HepG2 (cell line): ENCODE results near the gene SOWAHA. TPM values are rescaled to one million over a fixed set of nuclear protein-coding genes. Genes with fewer than 3 reads are reported as not detected.
A peak's percentile ranks its signal among the peaks of the same experiment; 100 is the strongest.

Experiments
- ATAC-seq: fragments of 200-7000 bp; cut with Tn5 transposase; 3 replicates; pipeline ENCODE4 v1.9.1; 2020; ENCODE audit warnings: mild to moderate bottlenecking, moderate library complexity
- BruUV-seq: library from RNA; stranded (reverse); fragments of 400-500 nt; replicated peaks from 2 replicates; lab custom pipeline; 2021; lab: Mats Ljungman, UMichigan
- CTCF ChIA-PET: fragments of 300-600 bp; formaldehyde crosslinking; extraction: SDS; loops from one replicate; lab custom pipeline; 2021; ENCODE audit warnings: low total read pairs, inconsistent platforms, low intra/inter-chr PET ratio; lab: Yijun Ruan, JAX
- POLR2A ChIA-PET: fragments of 350-600 bp; sonication (Branson Sonifier 250); formaldehyde crosslinking; loops from one replicate; lab custom pipeline; 2020; ENCODE audit warnings: antibody characterized with exemption, inconsistent platforms; lab: Yijun Ruan, JAX
- DNase-seq: peaks from one replicate; pipeline ENCODE4 v3.0.0-alpha.2; 2015; ENCODE audit warnings: low spot score
- FAIRE-seq: peaks from 3 replicates; lab custom pipeline; 2011; peaks lifted over from hg19 to GRCh38; lab: Jason Lieb, UNC
- H2AFZ ChIP-seq: one replicate; pipeline ENCODE4 v1.6.1; 2011; ENCODE audit warnings: low read length, inconsistent platforms
- H3K27ac ChIP-seq: fragments of 300-600 bp; 3 replicates; pipeline ENCODE4 v1.8.0; 2011; ENCODE audit warnings: mixed run types, mild to moderate bottlenecking, mixed read lengths, low read length, inconsistent platforms; ENCODE audit not compliant: insufficient read depth; ENCODE audit errors: extremely low read length
- H3K27me3 ChIP-seq, 2 experiments: fragments of 200-600 bp in 1 of 2; 2 replicates in 1 of 2; 3 replicates in 1 of 2; pipeline versions ENCODE4 v1.6.0 to v1.8.0; 2011; ENCODE audit warnings: low read length in 2 of 2, mild to moderate bottlenecking in 2 of 2, moderate library complexity in 2 of 2, inconsistent platforms in 1 of 2; ENCODE audit not compliant: insufficient read depth in 2 of 2, control insufficient read depth in 1 of 2
- H3K36me3 ChIP-seq, 2 experiments: fragments of 200-600 bp in 1 of 2; replicated peaks in 1 of 2; 2 replicates in 1 of 2; 3 replicates in 1 of 2; pipeline versions ENCODE4 v1.5.1 to v1.8.0; 2011; ENCODE audit warnings: low read length in 2 of 2, inconsistent platforms in 1 of 2; ENCODE audit not compliant: insufficient read depth in 2 of 2, control insufficient read depth in 1 of 2
- H3K4me1 ChIP-seq: 2 replicates; pipeline ENCODE4 v1.5.1; 2012; ENCODE audit warnings: low read length, inconsistent platforms; ENCODE audit not compliant: insufficient read depth
- H3K4me2 ChIP-seq: 2 replicates; pipeline ENCODE4 v1.6.0; 2011; ENCODE audit warnings: low read depth, low read length, inconsistent platforms
- H3K4me3 ChIP-seq, 3 experiments: fragments of 200-600 bp in 1 of 3; sonication (generic), shearing (Covaris generic) in 1 of 3; replicated peaks in 1 of 3; 2 replicates each; pipeline ENCODE4 v1.5.1; 2011 to 2016; ENCODE audit warnings: low read length in 3 of 3, inconsistent platforms in 2 of 3, low read depth in 2 of 3, mild to moderate bottlenecking in 2 of 3, control low read depth in 1 of 3, mixed read lengths in 1 of 3; ENCODE audit not compliant: insufficient read depth in 1 of 3
- H3K79me2 ChIP-seq: one replicate; pipeline ENCODE4 v1.6.1; 2011; ENCODE audit warnings: low read length, inconsistent platforms; ENCODE audit not compliant: insufficient read depth
- H3K9ac ChIP-seq: 2 replicates; pipeline ENCODE4 v1.6.0; 2011; ENCODE audit warnings: mild to moderate bottlenecking, low read depth, low read length, inconsistent platforms; ENCODE audit not compliant: insufficient read depth
- H3K9me3 ChIP-seq: 2 replicates; pipeline ENCODE4 v1.5.1; 2012; ENCODE audit warnings: mild to moderate bottlenecking, low read length
- H4K20me1 ChIP-seq: 2 replicates; pipeline ENCODE4 v1.6.0; 2011; ENCODE audit warnings: inconsistent platforms, mild to moderate bottlenecking, low read length, moderate library complexity; ENCODE audit not compliant: insufficient read depth
- ARID4A ChIP-seq: sonication (generic); formaldehyde crosslinking; IDR thresholded peaks from 2 replicates; pipeline ENCODE4 v1.5.0; 2020; ENCODE audit warnings: mild to moderate bottlenecking, missing genetic modification reagents, borderline replicate concordance
- ATF1 ChIP-seq: IDR thresholded peaks from 2 replicates; pipeline ENCODE4 v1.6.1; 2016; ENCODE audit warnings: mild to moderate bottlenecking, control low read depth
- CCDC6 ChIP-seq: sonication (generic); formaldehyde crosslinking; IDR thresholded peaks from 2 replicates; pipeline ENCODE4 v1.8.1; 2022; ENCODE audit warnings: mild to moderate bottlenecking, missing genetic modification reagents, moderate library complexity
- EHMT2 ChIP-seq: fragments of 200-600 bp; sonication (generic); IDR thresholded peaks from 2 replicates; pipeline ENCODE4 v1.7.0; 2017; ENCODE audit warnings: antibody characterized with exemption, low read depth, low read length, borderline replicate concordance
- ERF ChIP-seq: IDR thresholded peaks from 2 replicates; pipeline ENCODE4 v1.6.1; 2018; ENCODE audit warnings: missing biosample characterization, missing genetic modification reagents
- KAT8 ChIP-seq: IDR thresholded peaks from 2 replicates; pipeline ENCODE4 v1.6.1; 2016; ENCODE audit warnings: missing genetic modification reagents, missing compliant biosample characterization
- KDM4B ChIP-seq: sonication (generic); formaldehyde crosslinking; IDR thresholded peaks from 2 replicates; pipeline ENCODE4 v1.4.0; 2020; ENCODE audit warnings: missing genetic modification reagents
- MBNL3 ChIP-seq: fragments of 250-450 bp; sonication (Bioruptor Pico); conservative IDR thresholded peaks from 2 replicates; pipeline ENCODE4 v1.8.0; 2022; ENCODE audit warnings: mild to moderate bottlenecking, inconsistent platforms
- ONECUT2 ChIP-seq: sonication (generic); formaldehyde crosslinking; IDR thresholded peaks from 2 replicates; pipeline ENCODE4 v1.4.0; 2020; ENCODE audit warnings: missing genetic modification reagents
- PHF21A ChIP-seq: sonication (generic); formaldehyde crosslinking; IDR thresholded peaks from 2 replicates; pipeline ENCODE4 v1.5.0; 2020; ENCODE audit warnings: mild to moderate bottlenecking, missing genetic modification reagents
- REPIN1 ChIP-seq: sonication (generic); formaldehyde crosslinking; IDR thresholded peaks from 2 replicates; pipeline ENCODE4 v1.8.0; 2022; ENCODE audit warnings: missing genetic modification reagents, low read depth, mild to moderate bottlenecking, borderline replicate concordance
- ZBTB42 ChIP-seq: sonication (generic); formaldehyde crosslinking; IDR thresholded peaks from 2 replicates; pipeline ENCODE4 v1.5.0; 2020; ENCODE audit warnings: mild to moderate bottlenecking, missing genetic modification reagents
- ZNF383 ChIP-seq: sonication (generic); formaldehyde crosslinking; IDR thresholded peaks from 2 replicates; pipeline ENCODE4 v1.4.0; 2020; ENCODE audit warnings: missing genetic modification reagents, mild to moderate bottlenecking, borderline replicate concordance
- ZSCAN5A ChIP-seq: sonication (generic); formaldehyde crosslinking; IDR thresholded peaks from 2 replicates; pipeline ENCODE4 v1.8.0; 2022; ENCODE audit warnings: mild to moderate bottlenecking, missing genetic modification reagents, borderline replicate concordance
- WGBS: methylation state at CpG from one replicate; pipeline ENCODE4 v1.1.6; 2017; ENCODE audit warnings: low lambda C conversion rate; 5-methylcytosine and 5-hydroxymethylcytosine counted together
- in situ Hi-C: cut with HindIII; loops from 2 replicates; pipeline ENCODE4 v1.10.0; 2017; ENCODE audit warnings: low pct_unique_long_range_greater_than_20kb; ENCODE audit not compliant: extremely low pct_ligation_motif_present
- intact Hi-C: fragments of 100-400 bp; cut with micrococcal nuclease; formaldehyde crosslinking; loops from one replicate; pipeline ENCODE4 v1.10.0; 2022; ENCODE audit not compliant: unreplicated experiment
- polyA plus RNA-seq, 8 experiments: library from polyadenylated mRNA; depleted of rRNA in 3 of 8; stranded (reverse) in 7 of 8; unstranded in 1 of 8; fragments of >200 nt; fragmentation: Illumina TruSeq in 4 of 8; extraction: Trizol in 4 of 8; gene quantifications; 2 replicates each; pipeline versions ENCODE4 v1.2.1 to v1.2.3, GENCODE V29; 2011 to 2016; ENCODE audit warnings: low read depth in 4 of 8, missing spikeins in 1 of 8, mixed read lengths in 1 of 8; ENCODE audit not compliant: insufficient read depth in 1 of 8
- total RNA-seq, 5 experiments: library from RNA; depleted of rRNA; stranded (reverse); fragments of >200 nt; fragmentation: Illumina TruSeq; extraction: Trizol; gene quantifications; 2 replicates each; pipeline ENCODE4 v1.2.3, GENCODE V29; 2016; ENCODE audit warnings: low read depth in 1 of 5

The SOWAHA gene
- total and polyA plus RNA-seq, 2 of the 13 experiments (the other 11 are each of a cell fraction or from before 2014, with no cell fraction given): 0.95 to 1.9 TPM

- TF ChIP-seq ARID4A (CRISPR knock-in tag) (peak; percentile 38; the same call in 1 of the 2 replicates), ERF (CRISPR knock-in tag) (peak; percentile 61), ZNF383 (CRISPR knock-in tag) (no peak)
These were observed 26.6 kb downstream of the SOWAHA start (continued) for GRCh38 chr5:132839426-132840301.

GRCh38 chr5:132840313-132840712 is 27.2 kb downstream of the SOWAHA start:
- H3K4me2 ChIP-seq: peak overlapping the region; percentile 92
- BruUV-seq: no TSS peak
- no peaks in the 10 kb centered on the region for H3K79me2 ChIP-seq
- H3K4me3 ChIP-seq: peak overlapping the region; percentile 11 to 68 (median 48); a peak in 4 of 6 replicates
- H3K36me3 ChIP-seq: no peaks in the 10 kb centered on the region
- 3% methylated on average over 3 of the region's 3 CpGs for WGBS
- H4K20me1 ChIP-seq: no peaks in the 10 kb centered on the region
- intact Hi-C loops: no loop called here
- no peak overlapping the region for H2AFZ ChIP-seq
- peaks cover 81% of the 10 kb centered on the region for H3K4me1 ChIP-seq
- peak overlapping the region; percentile 88 for H3K9ac ChIP-seq
- ChIA-PET POLR2A (interaction anchor here (0.9 to 4.8 kb wide), 11 partner anchors 9 to 212 kb away, joined by 3 to 51 read pairs (median 10); partner anchors contain the start of genes GDF9, HSPA4, SHROOM1 and UQCRQ), CTCF (no interaction called here)
- no peak for FAIRE-seq
- no peaks in the 10 kb centered on the region for H3K27me3 ChIP-seq
- peak overlapping the region; percentile 98 for H3K27ac ChIP-seq
- DNase-seq: no peak
- in situ Hi-C loops: no loop called here
- peak; percentile 18 for ATAC-seq
- H3K9me3 ChIP-seq: no peaks in the 10 kb centered on the region
- TF ChIP-seq ZSCAN5A (CRISPR knock-in tag): no peak
- 0 out of 2 replicates have a peak, but pooled peaks have one; percentile 12 for TF ChIP-seq PHF21A (CRISPR knock-in tag)
- peak; percentile 7; the same call in 1 of the 2 replicates for TF ChIP-seq KDM4B (CRISPR knock-in tag)
- TF ChIP-seq ZBTB42 (CRISPR knock-in tag): no peak
- TF ChIP-seq CCDC6: 0 out of 2 replicates have a peak, but pooled peaks have one; percentile 38
- peak; percentile 8; the same call in 1 of the 2 replicates for TF ChIP-seq KAT8 (CRISPR knock-in tag)
- 0 out of 2 replicates have a peak, but pooled peaks have one; percentile 9 for TF ChIP-seq ATF1
- TF ChIP-seq EHMT2: peak; percentile 15; the same call in 1 of the 2 replicates
- no peak for TF ChIP-seq ONECUT2 (CRISPR knock-in tag)
- no peak for TF ChIP-seq MBNL3
- peak; percentile 2; the same call in 1 of the 2 replicates for TF ChIP-seq REPIN1 (CRISPR knock-in tag)
